Measurements from ENCODE around the gene FOXD4L3.
"Not testable (repeated sequence)": the region's sequence is repeated elsewhere in the genome, so short reads cannot be mapped to it uniquely, and the experiment has no call there.

- not testable (repeated sequence) for TF ChIP-seq CTCF (conservative IDR thresholded peaks at IDR 0.05); ZFX (IDR thresholded peaks at IDR 0.05)
Observed at GRCh38 chr9:68329106-68329505, 26.4 kb downstream of the FOXD4L3 start.

Data from C4-2B (cell line).